Measurements from ENCODE around the gene PLEKHA8. TPM values are rescaled to one million over a fixed set of nuclear protein-coding genes. Genes with fewer than 3 reads are reported as not detected.

Gene PLEKHA8
- 57.9 TPM for total RNA-seq (ENCODE audit: unreplicated experiment)
- long read RNA-seq, partial matches to known transcripts = 1 of 4 reads
- long read RNA-seq, other reads (novel, unspliced or antisense) = 2 of 4 reads

- H3K4me3 Mint-ChIP-seq (ENCODE audit: unreplicated experiment) = peak within 1 kb of the TSS; percentile 98
- H3K27me3 Mint-ChIP-seq (ENCODE audit: unreplicated experiment) = peaks cover 4% of the 10 kb centered on the region
Observed at GRCh38 chr7:30028216-30028748, at the start of gene PLEKHA8. Gene PLEKHA8 (plus strand): TSS chr7:30028412. CDS start chr7:30028763, 351 bp downstream.

GRCh38 chr7:29980151-29980550, 48.1 kb upstream of the PLEKHA8 start:
- H3K4me3 Mint-ChIP-seq (ENCODE audit: unreplicated experiment) = no peak overlapping the region
- H3K4me1 Mint-ChIP-seq (ENCODE audit: low read depth, unreplicated experiment) = no peaks in the 10 kb centered on the region
- TF ChIP-seq CTCF (IDR thresholded peaks at IDR 0.05; ENCODE audit: partially characterized antibody, unreplicated experiment) = no peak
- no peak overlapping the region for H3K27ac Mint-ChIP-seq (ENCODE audit: unreplicated experiment)
- no peaks in the 10 kb centered on the region for H3K9me3 Mint-ChIP-seq (ENCODE audit: unreplicated experiment)
- peaks cover 2% of the 10 kb centered on the region for H3K27me3 Mint-ChIP-seq (ENCODE audit: unreplicated experiment)
- DNase-seq = no peak
- no peaks in the 10 kb centered on the region for H3K36me3 Mint-ChIP-seq (ENCODE audit: unreplicated experiment)

More at GRCh38 chr7:30028216-30028748, at the start of gene PLEKHA8:
- H3K4me1 Mint-ChIP-seq (ENCODE audit: low read depth, unreplicated experiment) = peaks cover 14% of the 10 kb centered on the region
- no peak for TF ChIP-seq CTCF (IDR thresholded peaks at IDR 0.05; ENCODE audit: partially characterized antibody, unreplicated experiment)
- DNase-seq = peak; percentile 95
- peaks cover 9% of the 10 kb centered on the region for H3K9me3 Mint-ChIP-seq (ENCODE audit: unreplicated experiment)
- no peaks in the 10 kb centered on the region for H3K36me3 Mint-ChIP-seq (ENCODE audit: unreplicated experiment)
- peak within 1 kb of the TSS; percentile 95 for H3K27ac Mint-ChIP-seq (ENCODE audit: unreplicated experiment)

- Mint-ChIP-seq H3K36me3 (ENCODE audit: unreplicated experiment) (no peaks in the 10 kb centered on the region), H3K9me3 (ENCODE audit: unreplicated experiment) (peaks cover 12% of the 10 kb centered on the region), H3K27ac (ENCODE audit: unreplicated experiment) (peak overlapping the region; percentile 49), H3K4me1 (ENCODE audit: low read depth, unreplicated experiment) (peaks cover 6% of the 10 kb centered on the region), H3K4me3 (ENCODE audit: unreplicated experiment) (peak overlapping the region; percentile 97), H3K27me3 (ENCODE audit: unreplicated experiment) (peaks cover 7% of the 10 kb centered on the region)
- no peak for TF ChIP-seq CTCF (IDR thresholded peaks at IDR 0.05; ENCODE audit: partially characterized antibody, unreplicated experiment)
- no peak for DNase-seq
Observed at GRCh38 chr7:29987083-29987482, 41.1 kb upstream of the PLEKHA8 start.

GRCh38 chr7:29987811-29988317, 40.3 kb upstream of the PLEKHA8 start:
- TF ChIP-seq CTCF (IDR thresholded peaks at IDR 0.05; ENCODE audit: partially characterized antibody, unreplicated experiment) = no peak
- Mint-ChIP-seq H3K27me3 (ENCODE audit: unreplicated experiment) (peaks cover 7% of the 10 kb centered on the region), H3K4me1 (ENCODE audit: low read depth, unreplicated experiment) (peaks cover 6% of the 10 kb centered on the region), H3K27ac (ENCODE audit: unreplicated experiment) (peak overlapping the region; percentile 96), H3K9me3 (ENCODE audit: unreplicated experiment) (peaks cover 12% of the 10 kb centered on the region), H3K4me3 (ENCODE audit: unreplicated experiment) (peak overlapping the region; percentile 97), H3K36me3 (ENCODE audit: unreplicated experiment) (peaks cover 6% of the 10 kb centered on the region)
- no peak for DNase-seq

Measured in glutamatergic neuron (in vitro differentiated cells).